HG03342 (cell line): ENCODE measurements around the gene MACROD2.
"Not testable (repeated sequence)": the region's sequence is repeated elsewhere in the genome, so short reads cannot be mapped to it uniquely, and the experiment has no call there.

Source experiments
- ATAC-seq: cut with Tn5 transposase; IDR thresholded peaks from one replicate; pipeline ENCODE4 v1.9.1; 2021; ENCODE audit warnings: mild to moderate bottlenecking, moderate library complexity; ENCODE audit not compliant: unreplicated experiment

The MACROD2 gene

GRCh38 chr20:14450256-14450655 is 454.9 kb downstream of the MACROD2 start:
- no peak for ATAC-seq

- no peak for ATAC-seq
Measured at GRCh38 chr20:14451458-14451857, 456.1 kb downstream of the MACROD2 start.

GRCh38 chr20:14453259-14453658 is 457.9 kb downstream of the MACROD2 start:
- no peak for ATAC-seq

GRCh38 chr20:14454296-14454695 is 459.0 kb downstream of the MACROD2 start:
- no peak for ATAC-seq

- not testable (repeated sequence) for ATAC-seq
Measured at GRCh38 chr20:14467104-14467827, 471.9 kb downstream of the MACROD2 start.

GRCh38 chr20:14470231-14470899 is 475.0 kb downstream of the MACROD2 start:
- no peak for ATAC-seq

GRCh38 chr20:14470977-14471661 is 475.8 kb downstream of the MACROD2 start:
- ATAC-seq = no peak

GRCh38 chr20:14477125-14477524 is 481.8 kb downstream of the MACROD2 start:
- ATAC-seq = no peak

GRCh38 chr20:14478126-14478525 is 482.8 kb downstream of the MACROD2 start:
- no peak for ATAC-seq

GRCh38 chr20:14481863-14482262 is 486.5 kb downstream of the MACROD2 start:
- no peak for ATAC-seq

- ATAC-seq = no peak
Measured at GRCh38 chr20:14488212-14488611, 492.9 kb downstream of the MACROD2 start.

- ATAC-seq = no peak
Measured at GRCh38 chr20:14488756-14489479, 493.6 kb downstream of the MACROD2 start.

GRCh38 chr20:14489544-14489943 is 494.2 kb downstream of the MACROD2 start:
- ATAC-seq = no peak

- no peak for ATAC-seq
Measured at GRCh38 chr20:14491436-14491835, 496.1 kb downstream of the MACROD2 start.

- no peak for ATAC-seq
Measured at GRCh38 chr20:14493408-14493807, 498.1 kb downstream of the MACROD2 start.

- ATAC-seq = no peak
Measured at GRCh38 chr20:14494355-14494754, 499.0 kb downstream of the MACROD2 start.

GRCh38 chr20:14495066-14495465 is 499.8 kb downstream of the MACROD2 start:
- no peak for ATAC-seq

GRCh38 chr20:14497004-14497403 is 501.7 kb downstream of the MACROD2 start:
- no peak for ATAC-seq

- no peak for ATAC-seq
Measured at GRCh38 chr20:14498772-14499171, 503.5 kb downstream of the MACROD2 start.

GRCh38 chr20:14505476-14505875 is 510.2 kb downstream of the MACROD2 start:
- no peak for ATAC-seq

GRCh38 chr20:14507711-14508110 is 512.4 kb downstream of the MACROD2 start:
- ATAC-seq = no peak
